Kasumi-1 (cell line): ENCODE measurements around the gene TAP2.
A peak's percentile ranks its signal among the peaks of the same experiment; 100 is the strongest.
"Not testable (repeated sequence)": the region's sequence is repeated elsewhere in the genome, so short reads cannot be mapped to it uniquely, and the experiment has no call there.

ENCODE experiments used
- DNase-seq, 2 experiments: peaks; one replicate each; lab custom pipeline; 2025; lab: John Stamatoyannopoulos, UW

TAP2 gene

GRCh38 chr6:32838114-32838958 lies at the start of gene TAP2:
TSS of gene TAP2 (minus strand) at chr6:32838739. CDS start at chr6:32838233, 506 bp downstream.
- peak; percentile 86 to 88 for DNase-seq

GRCh38 chr6:32887616-32888015 lies 49.1 kb upstream of the TAP2 start:
- DNase-seq: no peak

- DNase-seq: no peak
Observed at GRCh38 chr6:32886681-32887383, 48.3 kb upstream of the TAP2 start.

GRCh38 chr6:32885698-32886286 lies 47.3 kb upstream of the TAP2 start:
- DNase-seq: peak; percentile 77 to 86

- no peak for DNase-seq
Observed at GRCh38 chr6:32883789-32884188, 45.2 kb upstream of the TAP2 start.

- DNase-seq: no peak
Observed at GRCh38 chr6:32882879-32883250, 44.3 kb upstream of the TAP2 start.

GRCh38 chr6:32880962-32881361 lies 42.4 kb upstream of the TAP2 start:
- DNase-seq: not testable (repeated sequence)

GRCh38 chr6:32879691-32880090 lies 41.2 kb upstream of the TAP2 start:
- no peak for DNase-seq

- no peak for DNase-seq
Observed at GRCh38 chr6:32876603-32877002, 38.1 kb upstream of the TAP2 start.

GRCh38 chr6:32873947-32874346 lies 35.4 kb upstream of the TAP2 start:
- not testable (repeated sequence) for DNase-seq

- DNase-seq: peak; percentile 74 to 77
Observed at GRCh38 chr6:32868257-32868788, 29.8 kb upstream of the TAP2 start.

- no peak for DNase-seq
Observed at GRCh38 chr6:32867554-32868256, 29.2 kb upstream of the TAP2 start.

- no peak for DNase-seq
Observed at GRCh38 chr6:32867022-32867477, 28.5 kb upstream of the TAP2 start.

GRCh38 chr6:32865724-32866443 lies 27.3 kb upstream of the TAP2 start:
- no peak for DNase-seq

- no peak for DNase-seq
Observed at GRCh38 chr6:32862725-32863124, 24.2 kb upstream of the TAP2 start.

- DNase-seq: no peak
Observed at GRCh38 chr6:32860674-32861073, 22.1 kb upstream of the TAP2 start.

- no peak for DNase-seq
Observed at GRCh38 chr6:32858194-32858593, 19.7 kb upstream of the TAP2 start.

- DNase-seq: no peak
Observed at GRCh38 chr6:32857156-32857891, 18.8 kb upstream of the TAP2 start.

- DNase-seq: no peak
Observed at GRCh38 chr6:32855467-32856174, 17.1 kb upstream of the TAP2 start.
